HG03108 (cell line): Measurements from ENCODE around the gene TMEM185A.
"Not testable (repeated sequence)": the region's sequence is repeated elsewhere in the genome, so short reads cannot be mapped to it uniquely, and the experiment has no call there.

ENCODE experiments used
- ATAC-seq: cut with Tn5 transposase; IDR thresholded peaks from one replicate; pipeline ENCODE4 v1.9.1; 2021; ENCODE audit warnings: moderate library complexity; ENCODE audit not compliant: unreplicated experiment

TMEM185A gene

GRCh38 chrX:149628280-149628679 is 3.3 kb downstream of the TMEM185A start:
- no peak for ATAC-seq

GRCh38 chrX:149626829-149627228 is 4.8 kb downstream of the TMEM185A start:
- ATAC-seq, result not testable (repeated sequence)

GRCh38 chrX:149619662-149620061 is 11.9 kb downstream of the TMEM185A start:
- not testable (repeated sequence) for ATAC-seq

GRCh38 chrX:149618871-149619270 is 12.7 kb downstream of the TMEM185A start:
- ATAC-seq, result no peak

GRCh38 chrX:149611623-149612175 is 19.9 kb downstream of the TMEM185A start:
- no peak for ATAC-seq

GRCh38 chrX:149610511-149610910 is 21.1 kb downstream of the TMEM185A start:
- ATAC-seq, result no peak

GRCh38 chrX:149607699-149608098 is 23.9 kb downstream of the TMEM185A start:
- no peak for ATAC-seq

GRCh38 chrX:149605248-149605885 is 26.2 kb downstream of the TMEM185A start:
- not testable (repeated sequence) for ATAC-seq

- ATAC-seq, result not testable (repeated sequence)
These were observed 33.0 kb downstream of the TMEM185A start for GRCh38 chrX:149598603-149599002.

- ATAC-seq, result not testable (repeated sequence)
These were observed 35.6 kb downstream of the TMEM185A start for GRCh38 chrX:149595943-149596342.

GRCh38 chrX:149595214-149595613 is 36.4 kb downstream of the TMEM185A start, which contains the start of gene HSFX2:
HSFX2 (minus strand) TSS chrX:149595314; CDS start chrX:149594700, 614 bp downstream.
- ATAC-seq, result not testable (repeated sequence)

GRCh38 chrX:149590993-149591392 is 40.6 kb downstream of the TMEM185A start:
- not testable (repeated sequence) for ATAC-seq

GRCh38 chrX:149587359-149587758 is 44.2 kb downstream of the TMEM185A start, which contains the start of gene MAGEA9B:
MAGEA9B (minus strand) TSS chrX:149587459; CDS start chrX:149583179, 4,280 bp downstream.
- not testable (repeated sequence) for ATAC-seq

- ATAC-seq, result not testable (repeated sequence)
These were observed 46.0 kb downstream of the TMEM185A start for GRCh38 chrX:149585631-149586030.

GRCh38 chrX:149573456-149573855 is 58.1 kb downstream of the TMEM185A start:
- ATAC-seq, result peak; percentile 100

- ATAC-seq, result no peak
These were observed 58.8 kb downstream of the TMEM185A start for GRCh38 chrX:149572743-149573142.

- no peak for ATAC-seq
These were observed 59.8 kb downstream of the TMEM185A start for GRCh38 chrX:149571770-149572169.

GRCh38 chrX:149570668-149571067 is 60.9 kb downstream of the TMEM185A start:
- no peak for ATAC-seq

- ATAC-seq, result no peak
These were observed 61.8 kb downstream of the TMEM185A start for GRCh38 chrX:149569770-149570169.

- ATAC-seq, result no peak
These were observed 62.8 kb downstream of the TMEM185A start for GRCh38 chrX:149568701-149569296.

- ATAC-seq, result no peak
These were observed 63.8 kb downstream of the TMEM185A start for GRCh38 chrX:149567621-149568417.
